Peyer's patch (tissue), 4 donors: ENCODE data around the gene FAM193A. TPM values are rescaled to one million over a fixed set of nuclear protein-coding genes. Genes with fewer than 3 reads are reported as not detected.

ENCODE experiments used
- DNase-seq, 3 donors: peaks; one replicate each; pipeline ENCODE4 v3.0.0-alpha.2; 2017 to 2019
- H3K27ac ChIP-seq, 4 donors: fragments of 200-600 bp; sonication (generic); one replicate each; pipeline ENCODE4 v1.5.1; 2016 to 2019
- H3K27me3 ChIP-seq, 2 donors: fragments of 200-600 bp; sonication (generic); one replicate each; pipeline ENCODE4 v1.5.1; 2019
- H3K36me3 ChIP-seq, 3 donors: fragments of 200-600 bp; sonication (generic); one replicate each; pipeline ENCODE4 v1.5.1; 2016 to 2019
- H3K4me1 ChIP-seq, 4 donors: fragments of 200-600 bp; sonication (generic); one replicate each; pipeline ENCODE4 v1.5.1; 2016 to 2019
- H3K4me3 ChIP-seq, 4 donors: fragments of 200-600 bp; sonication (generic); 1 replicate in 3 of 4; 2 replicates in 1 of 4; pipeline ENCODE4 v1.5.1; 2016 to 2019; ENCODE audit warnings: mild to moderate bottlenecking in 1 of 4
- H3K9me3 ChIP-seq, 4 donors: fragments of 200-600 bp; sonication (generic); one replicate each; pipeline ENCODE4 v1.5.1; 2016 to 2019; ENCODE audit warnings: mild to moderate bottlenecking in 1 of 4
- POLR2A ChIP-seq, 2 donors: fragments of 450-650 bp; IDR thresholded peaks; one replicate each; pipeline ENCODE4 v1.5.1; 2017; ENCODE audit warnings: antibody characterized with exemption in 2 of 2, mild to moderate bottlenecking in 2 of 2, moderate library complexity in 2 of 2
- total RNA-seq, 4 donors: library from RNA; depleted of rRNA; stranded (reverse); fragments of >200 nt; gene quantifications; one replicate each; pipeline ENCODE4 v1.1.0, GENCODE V29; 2016
- TF ChIP-seq, protein P1 (sequence below), 6 experiments: fragments of 450-650 bp in 4 of 6; fragments of 200-600 bp in 2 of 6; sonication (generic) in 1 of 6; IDR thresholded peaks; one replicate each; pipeline ENCODE4 v1.5.1; 2017 to 2019; ENCODE audit warnings: antibody characterized with exemption in 6 of 6, mild to moderate bottlenecking in 3 of 6, moderate library complexity in 1 of 6

The FAM193A gene
- total RNA-seq, 4 donors from 2014 or later = 38.2 to 77.6 (median 51.2) TPM

DNA sequence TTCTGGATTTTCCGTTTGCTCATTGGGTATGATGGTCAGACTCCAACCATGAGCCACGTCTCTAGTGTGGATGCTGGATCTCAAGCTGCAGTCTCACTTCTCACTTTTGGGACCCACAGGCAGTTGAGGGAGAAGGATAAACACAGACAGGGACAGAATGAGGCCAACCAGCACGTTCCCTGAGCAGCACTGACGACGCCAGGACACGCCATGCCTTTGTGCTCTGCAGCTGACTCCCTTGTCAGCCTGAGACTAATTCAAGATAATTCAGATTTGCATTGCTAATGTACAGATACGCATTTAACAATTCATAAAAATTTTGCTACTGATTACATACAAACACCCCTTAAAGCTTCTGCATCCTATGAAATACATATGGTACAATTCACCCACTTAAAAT, 106.5 kb downstream of the FAM193A start:
- Histone ChIP-seq H3K27ac (no peak overlapping the region), H3K27me3 (no peaks in the 10 kb centered on the region), H3K4me3 (no peak overlapping the region), H3K36me3 (peaks cover 0 to 90% (median 0%) of the 10 kb centered on the region in 3 donors), H3K9me3 (no peaks in the 10 kb centered on the region), H3K4me1 (no peaks in the 10 kb centered on the region)
- DNase-seq = peak in 1 of 3 donors; percentile 19
- no peak for TF ChIP-seq POLR2A (IDR thresholded peaks at IDR 0.05)
- TF ChIP-seq, protein P1, sequence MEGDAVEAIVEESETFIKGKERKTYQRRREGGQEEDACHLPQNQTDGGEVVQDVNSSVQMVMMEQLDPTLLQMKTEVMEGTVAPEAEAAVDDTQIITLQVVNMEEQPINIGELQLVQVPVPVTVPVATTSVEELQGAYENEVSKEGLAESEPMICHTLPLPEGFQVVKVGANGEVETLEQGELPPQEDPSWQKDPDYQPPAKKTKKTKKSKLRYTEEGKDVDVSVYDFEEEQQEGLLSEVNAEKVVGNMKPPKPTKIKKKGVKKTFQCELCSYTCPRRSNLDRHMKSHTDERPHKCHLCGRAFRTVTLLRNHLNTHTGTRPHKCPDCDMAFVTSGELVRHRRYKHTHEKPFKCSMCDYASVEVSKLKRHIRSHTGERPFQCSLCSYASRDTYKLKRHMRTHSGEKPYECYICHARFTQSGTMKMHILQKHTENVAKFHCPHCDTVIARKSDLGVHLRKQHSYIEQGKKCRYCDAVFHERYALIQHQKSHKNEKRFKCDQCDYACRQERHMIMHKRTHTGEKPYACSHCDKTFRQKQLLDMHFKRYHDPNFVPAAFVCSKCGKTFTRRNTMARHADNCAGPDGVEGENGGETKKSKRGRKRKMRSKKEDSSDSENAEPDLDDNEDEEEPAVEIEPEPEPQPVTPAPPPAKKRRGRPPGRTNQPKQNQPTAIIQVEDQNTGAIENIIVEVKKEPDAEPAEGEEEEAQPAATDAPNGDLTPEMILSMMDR (IDR thresholded peaks at IDR 0.05) = no peak

DNA sequence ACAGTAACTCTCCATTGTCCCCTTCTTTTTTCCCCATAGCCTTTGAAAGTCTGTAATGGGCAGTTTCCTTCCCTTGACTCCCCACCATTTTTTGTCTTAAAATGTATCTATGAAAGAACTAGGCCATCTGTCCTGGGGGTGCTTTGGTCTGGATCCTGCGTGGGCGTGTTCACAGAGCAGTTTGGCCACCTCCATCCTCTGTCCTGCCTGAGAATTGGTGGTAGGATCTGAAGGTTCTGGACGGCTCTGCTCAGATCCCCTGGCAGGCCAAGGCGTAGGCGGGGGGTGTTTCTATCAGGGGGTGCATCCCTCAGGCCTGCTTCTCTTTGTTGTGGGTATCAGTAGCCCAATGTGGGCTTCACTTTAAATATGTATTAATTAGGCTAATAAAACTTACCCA, 107.1 kb downstream of the FAM193A start:
- peaks cover 0 to 90% (median 0%) of the 10 kb centered on the region in 3 donors for H3K36me3 ChIP-seq
- H3K4me1 ChIP-seq = no peaks in the 10 kb centered on the region
- no peak for TF ChIP-seq POLR2A (IDR thresholded peaks at IDR 0.05)
- TF ChIP-seq, protein P1 (IDR thresholded peaks at IDR 0.05) = no peak
- H3K27me3 ChIP-seq = no peaks in the 10 kb centered on the region
- H3K4me3 ChIP-seq = no peak overlapping the region
- DNase-seq = peak in 1 of 3 donors; percentile 8
- no peak overlapping the region for H3K27ac ChIP-seq
- H3K9me3 ChIP-seq = no peaks in the 10 kb centered on the region

DNA sequence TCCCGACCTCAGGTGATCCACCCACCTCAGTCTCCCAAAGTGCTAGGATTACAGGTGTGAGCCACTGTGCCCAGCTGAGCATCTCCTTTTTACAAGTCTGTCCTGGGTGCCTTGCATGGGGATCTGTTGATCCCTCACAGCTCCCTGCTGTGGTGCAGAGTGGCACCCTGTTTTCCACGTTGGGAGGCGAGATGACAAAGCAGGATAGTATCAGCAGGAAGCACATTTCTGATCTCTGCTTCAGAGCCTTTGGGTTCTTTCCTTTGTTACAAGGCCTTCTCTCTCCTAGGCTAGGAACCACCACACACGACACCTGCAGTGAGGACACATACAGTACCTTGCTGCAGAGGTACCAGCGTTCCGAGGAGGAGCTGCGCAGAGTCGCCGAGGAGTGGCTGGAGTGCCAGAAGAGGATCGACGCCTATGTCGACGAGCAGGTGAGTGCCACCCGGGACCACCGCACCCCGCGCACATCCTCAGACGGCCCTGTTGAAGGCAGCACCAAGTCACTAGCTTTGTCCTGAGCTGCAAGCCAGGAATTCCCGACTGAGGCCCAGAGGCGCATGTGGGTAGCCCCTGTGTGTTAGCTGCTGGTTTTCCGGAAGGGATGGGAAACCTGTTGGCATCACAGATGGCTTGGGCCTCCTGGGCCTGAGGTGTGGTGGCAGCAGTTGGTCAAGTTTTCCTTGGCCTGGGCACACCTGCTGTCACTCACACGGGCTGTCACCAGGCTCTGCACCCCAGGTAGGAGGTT, 110.1 kb downstream of the FAM193A start:
- Histone ChIP-seq H3K4me1 (no peaks in the 10 kb centered on the region), H3K36me3 (peaks cover 0 to 87% (median 0%) of the 10 kb centered on the region in 3 donors), H3K9me3 (no peaks in the 10 kb centered on the region), H3K4me3 (no peak overlapping the region), H3K27ac (no peak overlapping the region), H3K27me3 (no peaks in the 10 kb centered on the region)
- peak in 1 of 3 donors; percentile 37 for DNase-seq
- TF ChIP-seq, protein P1 (IDR thresholded peaks at IDR 0.05) = no peak
- TF ChIP-seq POLR2A (IDR thresholded peaks at IDR 0.05) = no peak

DNA sequence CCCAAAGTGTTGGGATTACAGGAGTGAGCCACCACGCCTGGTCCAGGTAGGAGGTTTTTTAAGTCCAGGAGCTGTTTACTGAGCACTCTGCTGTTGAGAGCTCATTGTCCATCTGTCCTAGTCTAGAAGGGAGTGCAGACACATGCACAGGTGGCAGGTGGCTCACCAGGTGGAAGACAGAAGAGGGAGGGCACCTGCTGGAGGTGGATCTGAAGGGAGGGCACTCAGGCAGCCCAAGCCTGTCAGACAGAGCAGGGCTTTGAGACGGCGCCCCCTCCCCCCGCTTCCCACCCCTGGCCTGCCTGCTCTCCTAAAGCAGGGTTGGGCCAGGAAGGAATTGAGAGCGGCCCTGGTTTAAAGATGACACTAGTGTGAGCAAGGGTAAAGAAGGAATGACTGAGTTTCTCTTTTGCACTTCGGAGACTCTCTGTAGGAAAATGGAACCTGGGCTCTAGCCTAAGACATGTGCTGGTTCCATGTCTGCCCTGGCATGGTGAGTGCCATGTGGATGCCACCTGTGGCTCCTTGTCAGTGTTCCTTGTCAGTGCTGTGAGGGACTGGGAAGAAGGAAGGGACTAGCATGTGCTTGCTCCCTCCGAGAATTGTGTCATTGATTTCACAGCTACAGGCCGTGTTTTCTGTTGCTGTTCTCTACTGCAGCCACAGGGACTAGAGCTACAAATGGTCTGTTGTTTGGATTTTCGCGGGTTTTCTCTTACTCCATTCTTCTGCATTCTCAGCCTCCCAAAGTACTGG, 111.1 kb downstream of the FAM193A start:
- Histone ChIP-seq H3K4me1 (no peaks in the 10 kb centered on the region), H3K9me3 (no peaks in the 10 kb centered on the region), H3K36me3 (peaks cover 0 to 79% (median 0%) of the 10 kb centered on the region in 3 donors), H3K27ac (no peak overlapping the region), H3K27me3 (no peaks in the 10 kb centered on the region), H3K4me3 (no peak overlapping the region)
- TF ChIP-seq, protein P1 (IDR thresholded peaks at IDR 0.05) = no peak
- no peak for TF ChIP-seq POLR2A (IDR thresholded peaks at IDR 0.05)
- DNase-seq = peak in 1 of 3 donors; percentile 41

DNA sequence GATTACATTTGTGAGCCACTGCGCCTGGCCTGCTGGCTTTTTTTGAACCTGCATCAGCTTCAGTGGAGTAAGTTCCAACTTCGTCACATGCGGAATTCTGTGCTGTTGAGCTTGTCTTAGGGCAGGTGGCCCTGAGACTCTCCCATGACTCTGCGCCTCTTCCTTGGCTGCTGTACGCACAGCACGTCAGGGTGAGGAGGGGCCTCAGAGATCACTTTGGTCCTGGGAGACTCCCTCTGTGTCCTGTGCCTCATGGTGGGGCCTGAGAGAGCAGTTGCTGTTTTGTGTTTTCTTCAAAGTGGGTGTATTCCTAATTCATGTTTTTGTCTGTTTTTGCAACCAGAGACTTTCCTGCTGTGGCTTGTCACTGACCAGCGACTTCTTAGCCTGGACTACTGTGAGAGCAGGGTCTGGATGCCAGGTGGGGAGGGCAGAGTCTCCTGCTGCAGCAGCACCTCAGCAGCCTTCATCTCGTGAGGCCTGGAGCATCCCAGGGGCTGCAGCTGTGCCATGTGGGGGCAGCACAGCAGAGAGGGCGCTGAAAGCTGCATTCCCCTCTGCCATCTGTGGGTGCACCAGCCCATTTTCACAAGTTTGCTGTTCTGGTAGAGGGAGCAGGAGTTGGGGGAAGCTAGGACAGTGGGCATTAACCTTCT, 111.8 kb downstream of the FAM193A start:
- DNase-seq = peak in 1 of 3 donors; percentile 31
- TF ChIP-seq, protein P1 (IDR thresholded peaks at IDR 0.05) = no peak
- no peak for TF ChIP-seq POLR2A (IDR thresholded peaks at IDR 0.05)
- peaks cover 0 to 73% (median 0%) of the 10 kb centered on the region in 3 donors for H3K36me3 ChIP-seq
- H3K27ac ChIP-seq = no peak overlapping the region
- H3K4me1 ChIP-seq = no peaks in the 10 kb centered on the region
- H3K27me3 ChIP-seq = no peaks in the 10 kb centered on the region
- H3K9me3 ChIP-seq = no peaks in the 10 kb centered on the region
- H3K4me3 ChIP-seq = no peak overlapping the region
